ENCODE measurements around the gene KIN.

DNA sequence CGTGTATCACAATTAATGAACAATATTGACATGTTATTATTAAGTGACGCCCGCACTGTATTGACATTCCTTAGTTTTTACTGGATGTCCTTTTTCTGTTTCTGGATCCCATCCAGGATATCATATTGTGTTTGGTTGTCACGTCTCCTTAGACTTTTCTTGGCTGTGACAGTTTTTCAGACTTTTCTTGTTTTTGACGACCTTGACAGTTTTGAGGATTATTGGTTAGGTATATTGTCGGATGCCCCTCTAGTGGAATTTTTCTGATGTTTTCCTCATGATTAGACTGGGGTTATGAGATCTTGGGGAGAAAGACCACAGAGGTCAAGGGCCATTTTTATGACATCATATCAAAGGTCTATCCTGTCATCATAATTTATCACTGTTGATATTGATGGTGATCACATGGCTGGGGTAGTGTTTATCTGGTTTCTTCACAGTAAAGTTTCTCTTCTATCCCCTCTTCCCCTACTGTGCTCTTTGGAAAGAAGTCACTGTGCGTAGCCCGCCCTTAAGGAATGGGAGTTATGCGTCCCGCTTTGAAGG, 41.6 kb upstream of the KIN start:
- TF ChIP-seq, protein P1, sequence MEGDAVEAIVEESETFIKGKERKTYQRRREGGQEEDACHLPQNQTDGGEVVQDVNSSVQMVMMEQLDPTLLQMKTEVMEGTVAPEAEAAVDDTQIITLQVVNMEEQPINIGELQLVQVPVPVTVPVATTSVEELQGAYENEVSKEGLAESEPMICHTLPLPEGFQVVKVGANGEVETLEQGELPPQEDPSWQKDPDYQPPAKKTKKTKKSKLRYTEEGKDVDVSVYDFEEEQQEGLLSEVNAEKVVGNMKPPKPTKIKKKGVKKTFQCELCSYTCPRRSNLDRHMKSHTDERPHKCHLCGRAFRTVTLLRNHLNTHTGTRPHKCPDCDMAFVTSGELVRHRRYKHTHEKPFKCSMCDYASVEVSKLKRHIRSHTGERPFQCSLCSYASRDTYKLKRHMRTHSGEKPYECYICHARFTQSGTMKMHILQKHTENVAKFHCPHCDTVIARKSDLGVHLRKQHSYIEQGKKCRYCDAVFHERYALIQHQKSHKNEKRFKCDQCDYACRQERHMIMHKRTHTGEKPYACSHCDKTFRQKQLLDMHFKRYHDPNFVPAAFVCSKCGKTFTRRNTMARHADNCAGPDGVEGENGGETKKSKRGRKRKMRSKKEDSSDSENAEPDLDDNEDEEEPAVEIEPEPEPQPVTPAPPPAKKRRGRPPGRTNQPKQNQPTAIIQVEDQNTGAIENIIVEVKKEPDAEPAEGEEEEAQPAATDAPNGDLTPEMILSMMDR (IDR thresholded peaks at IDR 0.05) = no peak
- no peak for TF ChIP-seq POLR2A (IDR thresholded peaks at IDR 0.05)
